GM18499 (cell line): ENCODE data around the gene ICOS.
A peak's percentile ranks its signal among the peaks of the same experiment; 100 is the strongest.
"Not testable (repeated sequence)": the region's sequence is repeated elsewhere in the genome, so short reads cannot be mapped to it uniquely, and the experiment has no call there.

Source experiments
- ATAC-seq: cut with Tn5 transposase; IDR thresholded peaks from one replicate; pipeline ENCODE4 v1.9.1; 2021; ENCODE audit warnings: moderate number of reproducible peaks; ENCODE audit not compliant: insufficient read depth, unreplicated experiment

The ICOS gene

GRCh38 chr2:203972066-203972465 is 35.5 kb downstream of the ICOS start:
- no peak for ATAC-seq

GRCh38 chr2:203973000-203973399 is 36.4 kb downstream of the ICOS start:
- ATAC-seq = no peak

GRCh38 chr2:203973676-203974075 is 37.1 kb downstream of the ICOS start:
- no peak for ATAC-seq

GRCh38 chr2:203975912-203976311 is 39.3 kb downstream of the ICOS start:
- no peak for ATAC-seq

GRCh38 chr2:203982276-203982675 is 45.7 kb downstream of the ICOS start:
- no peak for ATAC-seq

- ATAC-seq = no peak
Observed at GRCh38 chr2:203983064-203983715, 46.6 kb downstream of the ICOS start.

- not testable (repeated sequence) for ATAC-seq
Observed at GRCh38 chr2:203985978-203986377, 49.4 kb downstream of the ICOS start.

- ATAC-seq = no peak
Observed at GRCh38 chr2:203987959-203988358, 51.4 kb downstream of the ICOS start.

- ATAC-seq = no peak
Observed at GRCh38 chr2:203988500-203989260, 52.1 kb downstream of the ICOS start.

- no peak for ATAC-seq
Observed at GRCh38 chr2:203989521-203989920, 53.0 kb downstream of the ICOS start.

GRCh38 chr2:203992509-203992908 is 55.9 kb downstream of the ICOS start:
- no peak for ATAC-seq

- ATAC-seq = no peak
Observed at GRCh38 chr2:203993011-203993410, 56.4 kb downstream of the ICOS start.

GRCh38 chr2:203993560-203993959 is 57.0 kb downstream of the ICOS start:
- ATAC-seq = no peak

GRCh38 chr2:203994735-203995134 is 58.2 kb downstream of the ICOS start:
- no peak for ATAC-seq

- ATAC-seq = no peak
Observed at GRCh38 chr2:203996692-203997091, 60.1 kb downstream of the ICOS start.

GRCh38 chr2:203997481-203997880 is 60.9 kb downstream of the ICOS start:
- ATAC-seq = peak; percentile 45

GRCh38 chr2:203997980-203998809 is 61.6 kb downstream of the ICOS start:
- no peak for ATAC-seq

GRCh38 chr2:203999835-204000234 is 63.3 kb downstream of the ICOS start:
- no peak for ATAC-seq

GRCh38 chr2:204000446-204000845 is 63.9 kb downstream of the ICOS start:
- no peak for ATAC-seq

- no peak for ATAC-seq
Observed at GRCh38 chr2:204003276-204003990, 66.9 kb downstream of the ICOS start.
